HG03175 (cell line): ENCODE data around the gene TMEM141.
A peak's percentile ranks its signal among the peaks of the same experiment; 100 is the strongest.
"Not testable (repeated sequence)": the region's sequence is repeated elsewhere in the genome, so short reads cannot be mapped to it uniquely, and the experiment has no call there.

ENCODE experiments used
- ATAC-seq: cut with Tn5 transposase; IDR thresholded peaks from one replicate; pipeline ENCODE4 v1.9.1; 2021; ENCODE audit warnings: mild to moderate bottlenecking, moderate library complexity; ENCODE audit not compliant: unreplicated experiment

Gene TMEM141

GRCh38 chr9:136793086-136793946, 2.2 kb downstream of the TMEM141 start:
- ATAC-seq = no peak

- no peak for ATAC-seq
These were observed 3.3 kb downstream of the TMEM141 start for GRCh38 chr9:136794281-136794999.

- ATAC-seq = no peak
These were observed 3.8 kb downstream of the TMEM141 start for GRCh38 chr9:136795000-136795348.

- ATAC-seq = no peak
These were observed 5.2 kb downstream of the TMEM141 start, which contains the start of gene CCDC183 for GRCh38 chr9:136796238-136796774. TSS of gene CCDC183 (plus strand) at chr9:136796338. CDS start at chr9:136796398, 60 bp downstream.

- not testable (repeated sequence) for ATAC-seq
These were observed 5.7 kb downstream of the TMEM141 start for GRCh38 chr9:136796775-136797347.

- no peak for ATAC-seq
These were observed 7.5 kb downstream of the TMEM141 start for GRCh38 chr9:136798708-136799078.

GRCh38 chr9:136799079-136799853, 8.1 kb downstream of the TMEM141 start:
- no peak for ATAC-seq

- peak; percentile 51 for ATAC-seq
These were observed 8.9 kb downstream of the TMEM141 start for GRCh38 chr9:136799854-136800657.

- no peak for ATAC-seq
These were observed 11.2 kb downstream of the TMEM141 start for GRCh38 chr9:136802321-136802720.

GRCh38 chr9:136803009-136803550, 11.9 kb downstream of the TMEM141 start:
- ATAC-seq = not testable (repeated sequence)

- ATAC-seq = no peak
These were observed 12.7 kb downstream of the TMEM141 start for GRCh38 chr9:136803551-136804508.

- no peak for ATAC-seq
These were observed 13.5 kb downstream of the TMEM141 start for GRCh38 chr9:136804509-136805206.

- ATAC-seq = no peak
These were observed 14.1 kb downstream of the TMEM141 start for GRCh38 chr9:136805207-136805740.

- no peak for ATAC-seq
These were observed 14.9 kb downstream of the TMEM141 start for GRCh38 chr9:136806067-136806466.

GRCh38 chr9:136806631-136807201, 15.6 kb downstream of the TMEM141 start:
- no peak for ATAC-seq

- peak; percentile 85 for ATAC-seq
These were observed 16.3 kb downstream of the TMEM141 start, which contains the start of gene RABL6 for GRCh38 chr9:136807281-136808074. TSS of gene RABL6 (plus strand) at chr9:136807948. CDS start at chr9:136808197, 249 bp downstream.
